ENCODE results near the gene CAMTA1.

Gene CAMTA1

DNA sequence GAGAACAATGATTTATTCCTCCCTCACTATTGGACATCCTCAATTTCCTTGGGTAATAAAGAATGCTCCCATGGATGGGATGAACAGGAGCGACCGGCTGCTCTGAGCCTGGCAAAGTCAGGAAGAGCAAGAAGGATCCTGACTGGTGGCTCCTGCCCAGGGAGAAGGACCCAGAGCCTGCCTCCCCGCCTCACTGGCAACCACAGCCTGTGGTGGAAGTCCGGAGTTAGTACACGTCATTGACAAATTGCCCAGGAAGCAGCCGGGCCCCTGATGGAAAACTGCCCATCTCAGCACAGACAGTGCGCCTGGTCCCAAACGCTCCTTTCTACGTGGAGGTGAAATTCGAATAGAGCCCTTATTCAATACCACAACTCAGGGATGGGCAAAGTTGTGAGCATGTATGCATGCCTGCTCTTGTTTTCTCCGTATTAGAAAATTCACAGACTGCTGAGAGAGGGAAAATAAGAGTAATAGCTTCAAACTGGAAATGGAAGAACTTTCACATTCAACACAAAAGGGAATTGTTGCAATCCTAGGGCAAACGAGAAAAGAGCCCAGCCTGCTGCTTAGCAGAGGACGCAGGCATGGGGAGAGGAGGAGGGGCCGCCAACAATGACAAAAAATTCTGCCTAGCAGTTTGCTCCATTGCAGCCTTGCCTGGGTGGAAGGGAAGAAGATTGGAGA, 588.8 kb downstream of the CAMTA1 start:
- FAIRE-seq (no peak), DNase-seq (ENCODE audit: insufficient read length, low spot score) (no peak)
- TF ChIP-seq, protein P1, sequence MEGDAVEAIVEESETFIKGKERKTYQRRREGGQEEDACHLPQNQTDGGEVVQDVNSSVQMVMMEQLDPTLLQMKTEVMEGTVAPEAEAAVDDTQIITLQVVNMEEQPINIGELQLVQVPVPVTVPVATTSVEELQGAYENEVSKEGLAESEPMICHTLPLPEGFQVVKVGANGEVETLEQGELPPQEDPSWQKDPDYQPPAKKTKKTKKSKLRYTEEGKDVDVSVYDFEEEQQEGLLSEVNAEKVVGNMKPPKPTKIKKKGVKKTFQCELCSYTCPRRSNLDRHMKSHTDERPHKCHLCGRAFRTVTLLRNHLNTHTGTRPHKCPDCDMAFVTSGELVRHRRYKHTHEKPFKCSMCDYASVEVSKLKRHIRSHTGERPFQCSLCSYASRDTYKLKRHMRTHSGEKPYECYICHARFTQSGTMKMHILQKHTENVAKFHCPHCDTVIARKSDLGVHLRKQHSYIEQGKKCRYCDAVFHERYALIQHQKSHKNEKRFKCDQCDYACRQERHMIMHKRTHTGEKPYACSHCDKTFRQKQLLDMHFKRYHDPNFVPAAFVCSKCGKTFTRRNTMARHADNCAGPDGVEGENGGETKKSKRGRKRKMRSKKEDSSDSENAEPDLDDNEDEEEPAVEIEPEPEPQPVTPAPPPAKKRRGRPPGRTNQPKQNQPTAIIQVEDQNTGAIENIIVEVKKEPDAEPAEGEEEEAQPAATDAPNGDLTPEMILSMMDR (IDR thresholded peaks at IDR 0.05; ENCODE audit: insufficient read depth, missing control alignments) = no peak

DNA sequence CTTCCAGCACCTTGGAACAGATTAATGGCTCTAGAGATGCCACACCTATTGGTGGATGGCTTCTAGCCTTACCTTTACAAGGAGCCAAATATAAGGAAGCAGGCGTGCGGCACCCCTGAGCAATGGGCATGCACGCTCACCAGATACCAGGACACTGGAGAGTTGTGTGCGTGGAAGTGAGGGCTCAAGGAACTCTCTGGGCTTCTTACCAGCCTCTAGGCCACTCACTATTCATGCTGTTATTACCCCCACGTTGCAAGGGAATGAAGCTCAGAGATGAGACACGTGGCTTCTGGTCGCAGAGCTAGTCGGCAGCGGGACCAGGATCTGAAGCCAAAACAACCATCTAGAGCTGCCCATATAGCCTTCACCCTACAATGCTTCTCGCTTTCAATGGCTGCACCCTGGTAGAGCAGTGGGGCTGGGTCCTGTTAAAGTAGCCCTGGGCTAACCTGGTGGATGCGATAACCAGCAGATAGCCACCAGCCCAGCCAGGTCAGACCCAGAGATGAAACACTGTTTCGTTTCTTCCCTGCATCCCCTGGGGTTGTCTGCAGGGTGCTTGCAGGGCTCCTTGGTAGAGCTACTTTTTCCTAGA, 589.4 kb downstream of the CAMTA1 start:
- TF ChIP-seq, protein P1 (IDR thresholded peaks at IDR 0.05; ENCODE audit: insufficient read depth, missing control alignments) = no peak
- no peak for FAIRE-seq
- no peak for DNase-seq (ENCODE audit: insufficient read length, low spot score)

DNA sequence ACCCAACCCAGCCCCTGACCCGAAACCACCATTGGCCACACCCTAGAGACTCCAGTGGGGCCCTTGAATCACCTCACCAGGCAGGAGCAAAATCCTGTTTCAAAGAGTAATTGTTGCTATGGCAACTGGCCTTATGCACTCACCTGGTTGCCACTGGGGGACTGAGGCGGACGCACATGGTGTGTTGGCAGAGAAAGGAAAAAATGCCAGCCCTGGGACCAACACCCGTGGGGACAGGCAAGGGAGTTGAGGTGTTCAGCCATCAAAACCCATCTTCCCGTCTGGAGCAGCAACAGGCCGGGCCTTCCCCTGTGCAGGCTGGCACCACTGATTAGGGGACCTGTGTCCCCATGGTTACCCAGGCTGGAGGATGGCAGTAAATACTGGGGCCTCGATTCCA, 590.1 kb downstream of the CAMTA1 start:
- TF ChIP-seq, protein P1 (IDR thresholded peaks at IDR 0.05; ENCODE audit: insufficient read depth, missing control alignments) = no peak
- DNase-seq (ENCODE audit: insufficient read length, low spot score) = no peak
- FAIRE-seq = no peak

DNA sequence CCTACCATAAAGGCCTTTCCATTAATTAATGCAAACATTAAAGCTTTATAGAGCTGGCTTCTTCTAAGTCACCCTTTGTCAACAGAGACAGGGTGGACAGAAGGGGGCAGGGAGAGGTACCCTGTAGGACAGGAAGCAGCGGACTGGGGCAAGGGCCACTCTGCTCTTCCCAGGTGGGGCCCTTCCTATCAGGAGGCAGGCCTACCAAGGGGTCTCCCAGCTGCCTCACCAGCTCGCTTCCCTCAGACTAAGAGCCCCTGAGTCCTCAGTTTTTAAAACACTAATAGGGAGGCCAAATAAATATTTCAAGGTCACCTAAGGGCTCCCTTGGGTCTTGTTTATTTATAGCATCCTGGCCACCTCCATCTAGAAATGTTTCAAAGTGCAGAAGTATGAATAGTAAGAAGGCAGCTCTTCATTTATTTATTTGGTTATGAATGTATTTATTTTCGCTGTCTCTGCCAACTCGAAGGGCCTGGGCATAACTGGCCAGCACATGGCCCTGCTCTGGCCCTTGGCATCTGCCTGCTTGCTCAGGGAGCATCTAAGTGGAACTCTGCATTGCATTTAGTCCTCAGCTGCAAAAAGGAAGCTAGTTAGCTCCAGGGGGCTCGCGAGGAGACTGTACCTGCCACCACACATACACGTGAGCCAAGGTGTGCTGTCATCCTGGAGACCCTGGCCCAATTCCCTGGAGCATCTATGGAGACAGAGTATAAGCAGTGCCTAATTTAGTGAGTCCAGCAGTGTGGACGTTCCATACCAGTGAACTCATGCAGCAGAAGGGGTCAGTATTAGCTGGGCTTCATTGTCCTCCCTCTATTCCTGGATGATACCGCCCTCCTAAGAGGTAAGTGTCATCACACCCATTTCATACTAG, 590.8 kb downstream of the CAMTA1 start:
- TF ChIP-seq, protein P1 (IDR thresholded peaks at IDR 0.05; ENCODE audit: insufficient read depth, missing control alignments) = no peak
- DNase-seq (ENCODE audit: insufficient read length, low spot score) (no peak), FAIRE-seq (no peak)

DNA sequence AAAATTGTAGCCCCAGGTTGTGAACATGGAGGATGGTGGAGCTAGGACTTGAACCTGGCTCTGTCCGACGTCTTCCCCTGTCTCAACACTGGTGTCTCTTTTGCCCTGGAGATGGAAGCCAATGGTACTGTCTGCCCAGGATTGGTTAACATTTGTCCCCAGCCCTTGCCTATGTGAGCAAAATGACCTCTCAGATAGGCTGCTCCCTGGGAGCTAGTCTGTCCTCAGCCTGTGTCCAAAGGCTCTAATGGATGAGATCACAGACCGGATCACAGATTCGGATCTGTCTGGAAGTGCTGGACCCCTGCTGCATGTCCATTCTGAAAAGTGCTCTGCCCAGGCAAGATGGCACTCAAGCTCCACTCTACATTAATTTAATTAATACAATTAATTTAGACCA, 591.4 kb downstream of the CAMTA1 start:
- DNase-seq (ENCODE audit: insufficient read length, low spot score) (no peak), FAIRE-seq (no peak)
- TF ChIP-seq, protein P1 (IDR thresholded peaks at IDR 0.05; ENCODE audit: insufficient read depth, missing control alignments) = no peak

DNA sequence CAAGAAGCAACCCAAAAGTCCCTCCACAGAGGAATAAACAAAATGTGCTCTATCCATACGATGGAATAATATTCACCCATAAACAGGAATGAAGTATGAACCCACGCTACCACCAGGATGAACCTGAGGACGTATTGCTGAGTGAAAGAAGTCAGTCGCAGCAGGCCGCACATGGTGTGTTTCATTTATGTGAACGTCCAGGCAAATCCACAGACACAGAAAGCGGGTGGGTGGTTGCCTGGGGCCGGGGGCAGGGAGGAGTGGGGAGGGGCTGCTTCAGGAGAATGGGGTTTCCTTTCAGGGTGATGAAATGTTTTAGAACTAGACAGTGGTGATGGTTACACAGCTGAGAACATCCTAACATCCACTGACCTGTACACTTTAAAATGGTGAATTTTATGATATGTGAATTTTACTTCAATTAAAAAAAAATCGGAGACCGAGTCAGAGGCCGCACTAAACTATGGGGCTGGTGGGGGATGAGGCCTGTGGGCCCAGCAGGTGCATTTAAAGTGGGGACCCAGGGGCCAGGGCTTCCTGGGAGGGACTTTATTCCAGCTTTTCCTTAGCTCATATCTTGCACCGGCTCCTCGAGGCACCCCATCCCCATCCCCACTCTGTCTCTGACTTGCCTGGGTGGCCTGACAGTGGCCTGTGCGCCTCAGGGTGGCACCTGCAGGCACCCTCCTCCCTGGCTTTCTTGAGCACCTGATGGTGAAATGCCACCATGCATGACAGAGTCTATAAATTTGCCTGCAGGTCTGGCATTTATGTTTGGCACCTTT, 593.3 kb downstream of the CAMTA1 start:
- FAIRE-seq (no peak), DNase-seq (ENCODE audit: insufficient read length, low spot score) (no peak)
- TF ChIP-seq, protein P1 (IDR thresholded peaks at IDR 0.05; ENCODE audit: insufficient read depth, missing control alignments) = no peak
